HG03432 (cell line): ENCODE results near the gene TLE5.
"Not testable (repeated sequence)": the region's sequence is repeated elsewhere in the genome, so short reads cannot be mapped to it uniquely, and the experiment has no call there.

Experiments used
- ATAC-seq: cut with Tn5 transposase; IDR thresholded peaks from one replicate; pipeline ENCODE4 v1.9.1; 2021; ENCODE audit warnings: mild to moderate bottlenecking, moderate library complexity; ENCODE audit not compliant: unreplicated experiment

TLE5 gene

DNA sequence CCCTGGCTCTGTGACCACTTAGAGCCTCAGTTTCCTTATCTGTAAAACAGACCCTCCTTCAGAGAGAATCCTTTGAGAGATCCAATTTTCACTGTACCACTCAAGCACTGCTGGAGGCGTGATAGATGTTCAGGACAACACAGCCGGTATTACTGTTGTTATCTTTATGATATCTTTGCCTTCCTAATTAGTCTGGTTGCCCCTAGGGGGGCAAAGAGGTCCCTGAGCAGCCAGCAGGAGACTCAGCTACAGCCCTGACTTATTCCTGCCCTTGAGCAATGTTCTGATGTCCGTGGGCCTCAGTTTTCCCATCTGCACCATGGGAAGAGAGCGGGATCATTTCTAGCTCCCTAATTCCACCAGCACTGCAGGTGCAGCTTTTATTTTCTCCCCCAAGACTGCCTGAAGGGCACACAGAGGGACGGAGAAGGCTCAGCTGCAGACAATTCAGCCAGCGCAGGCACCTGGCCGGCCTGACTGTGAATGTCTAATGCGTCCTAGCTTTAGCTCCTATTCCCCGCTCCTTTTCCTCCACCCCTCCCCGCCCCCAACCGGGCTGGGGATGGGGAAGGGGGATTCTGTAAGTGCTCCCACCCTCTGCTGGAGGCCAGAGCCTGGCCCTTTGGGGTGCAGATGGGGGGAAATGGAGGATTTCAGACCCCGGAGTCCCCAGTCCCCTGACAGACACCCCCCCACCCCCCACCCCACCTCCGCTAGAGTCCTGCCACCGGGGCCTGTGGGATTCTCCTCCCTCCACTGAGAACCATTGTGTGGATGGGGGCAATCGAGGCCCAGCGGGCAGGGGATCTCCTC is 16.2 kb downstream of the TLE5 start:
- no peak for ATAC-seq

DNA sequence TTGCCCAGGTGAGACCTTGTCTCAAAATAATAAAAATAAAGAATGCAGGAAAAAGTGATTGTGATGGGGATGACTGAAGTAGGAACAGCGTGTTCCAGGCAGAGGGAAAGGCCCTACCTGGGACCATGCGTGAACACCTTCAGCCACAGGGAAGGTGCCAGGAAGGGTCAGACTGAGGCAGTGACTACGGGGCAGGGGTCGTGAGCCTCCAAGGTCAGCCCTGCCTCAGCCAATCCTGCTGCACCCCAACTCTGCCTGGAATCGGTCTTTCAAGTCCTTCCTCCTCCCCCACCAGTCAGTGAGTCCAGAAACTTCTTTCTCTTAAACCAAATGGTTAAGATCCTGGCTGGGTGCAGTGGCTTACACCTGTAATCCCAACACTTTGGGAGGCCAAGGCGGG is 17.1 kb downstream of the TLE5 start:
- no peak for ATAC-seq

- no peak for ATAC-seq
Observed at GRCh38 chr19:3042621-3043267, 19.6 kb downstream of the TLE5 start.

- ATAC-seq = no peak
Observed at GRCh38 chr19:3041761-3042620, 20.3 kb downstream of the TLE5 start.

- ATAC-seq = no peak
Observed at GRCh38 chr19:3041327-3041726, 21.0 kb downstream of the TLE5 start.

- no peak for ATAC-seq
Observed at GRCh38 chr19:3039641-3040077, 22.6 kb downstream of the TLE5 start.

DNA sequence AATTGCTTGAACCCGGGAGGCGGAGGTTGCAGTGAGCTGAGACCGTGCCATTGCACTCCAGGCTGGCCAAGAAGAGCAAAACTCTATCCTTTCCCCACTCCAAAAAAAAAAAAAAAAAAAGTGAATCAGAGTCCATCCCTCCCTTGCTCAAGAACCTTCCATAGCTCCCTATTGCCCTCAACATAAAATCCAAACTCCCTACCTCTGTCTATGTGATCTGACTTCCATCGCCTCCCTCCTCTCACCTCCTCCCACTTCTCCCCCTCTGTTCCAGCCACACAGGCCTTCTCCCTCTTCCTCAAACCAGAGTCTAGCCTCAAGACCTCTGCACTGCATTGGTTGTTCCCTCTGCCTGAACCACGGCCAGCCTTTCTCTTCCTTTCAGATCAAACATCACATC is 23.2 kb downstream of the TLE5 start:
- no peak for ATAC-seq

DNA sequence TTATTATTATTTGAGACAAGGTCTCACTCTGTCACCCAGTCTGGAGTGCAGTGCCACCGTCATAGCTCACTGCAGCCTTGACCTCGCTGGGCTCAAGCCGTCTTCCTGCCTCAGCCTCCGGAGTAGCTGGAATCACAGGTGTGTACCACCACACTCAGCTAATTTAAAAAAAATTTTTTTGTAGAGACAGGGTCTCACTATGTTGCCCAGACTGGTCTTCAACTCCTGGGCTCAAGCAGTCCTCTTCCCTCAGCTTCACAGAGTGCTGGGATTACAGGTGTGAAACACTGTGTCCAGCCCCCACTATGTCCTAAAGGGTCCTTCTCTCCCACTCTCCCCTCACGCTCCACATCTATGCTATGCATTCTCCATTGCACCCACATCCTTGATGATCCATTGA is 24.1 kb downstream of the TLE5 start:
- no peak for ATAC-seq

DNA sequence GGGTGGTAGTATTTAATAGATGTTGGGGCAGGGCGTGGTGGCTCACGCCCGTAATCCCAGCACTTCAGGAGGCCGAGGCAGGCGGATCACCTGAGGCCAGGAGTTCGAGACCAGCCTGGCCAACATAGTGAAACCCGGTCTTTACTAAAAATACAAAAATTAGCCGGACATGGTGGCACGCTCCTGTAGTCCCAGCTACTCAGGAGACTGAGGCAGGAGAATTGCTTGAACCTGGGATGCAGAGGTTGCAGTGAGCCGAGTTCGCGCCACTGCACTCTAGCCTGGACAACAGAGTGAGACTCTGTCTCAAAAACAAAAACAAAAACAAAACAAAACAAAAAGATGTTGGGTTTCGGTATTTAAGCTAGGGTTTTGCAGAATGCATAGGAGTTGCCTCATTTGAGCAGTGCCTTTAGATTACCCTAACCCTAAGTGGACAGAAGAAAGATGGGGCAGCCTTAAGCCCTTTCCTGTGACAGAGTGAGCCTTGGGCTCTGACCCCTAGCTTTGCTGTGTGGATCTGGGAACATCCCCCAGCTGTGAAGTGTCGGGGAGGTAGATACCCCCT is 25.2 kb downstream of the TLE5 start:
- ATAC-seq = not testable (repeated sequence)

GRCh38 chr19:3036119-3036976 is 25.9 kb downstream of the TLE5 start:
- ATAC-seq = peak; percentile 47

DNA sequence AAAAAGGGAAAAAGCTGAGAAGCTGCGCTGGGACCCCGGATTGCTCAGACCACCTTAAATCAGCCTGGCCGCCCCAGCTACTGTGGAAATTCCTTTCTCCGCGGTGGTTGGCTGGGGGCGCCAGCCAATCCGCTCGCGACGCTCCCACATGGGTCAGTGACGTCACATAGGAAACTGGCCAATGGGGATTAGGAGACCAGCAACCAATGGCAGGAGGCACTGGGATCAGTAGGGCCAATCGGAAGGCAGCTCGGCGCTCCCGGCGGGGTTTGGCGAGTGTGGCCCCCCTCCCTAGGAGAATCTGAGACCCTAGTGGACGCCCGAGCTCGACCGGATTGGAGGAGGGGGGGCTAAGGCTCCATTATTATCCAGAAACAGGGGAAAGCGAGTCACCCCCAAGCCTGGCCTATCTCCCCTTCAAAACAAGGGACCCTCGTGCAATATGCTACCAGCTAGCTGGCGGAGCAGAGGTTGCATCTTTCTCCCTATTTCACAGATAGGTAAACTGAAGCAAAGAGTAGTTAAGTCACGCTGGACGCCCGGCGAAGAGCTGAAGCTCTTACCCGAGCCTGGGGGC is 26.7 kb downstream of the TLE5 start:
- peak; percentile 83 for ATAC-seq

DNA sequence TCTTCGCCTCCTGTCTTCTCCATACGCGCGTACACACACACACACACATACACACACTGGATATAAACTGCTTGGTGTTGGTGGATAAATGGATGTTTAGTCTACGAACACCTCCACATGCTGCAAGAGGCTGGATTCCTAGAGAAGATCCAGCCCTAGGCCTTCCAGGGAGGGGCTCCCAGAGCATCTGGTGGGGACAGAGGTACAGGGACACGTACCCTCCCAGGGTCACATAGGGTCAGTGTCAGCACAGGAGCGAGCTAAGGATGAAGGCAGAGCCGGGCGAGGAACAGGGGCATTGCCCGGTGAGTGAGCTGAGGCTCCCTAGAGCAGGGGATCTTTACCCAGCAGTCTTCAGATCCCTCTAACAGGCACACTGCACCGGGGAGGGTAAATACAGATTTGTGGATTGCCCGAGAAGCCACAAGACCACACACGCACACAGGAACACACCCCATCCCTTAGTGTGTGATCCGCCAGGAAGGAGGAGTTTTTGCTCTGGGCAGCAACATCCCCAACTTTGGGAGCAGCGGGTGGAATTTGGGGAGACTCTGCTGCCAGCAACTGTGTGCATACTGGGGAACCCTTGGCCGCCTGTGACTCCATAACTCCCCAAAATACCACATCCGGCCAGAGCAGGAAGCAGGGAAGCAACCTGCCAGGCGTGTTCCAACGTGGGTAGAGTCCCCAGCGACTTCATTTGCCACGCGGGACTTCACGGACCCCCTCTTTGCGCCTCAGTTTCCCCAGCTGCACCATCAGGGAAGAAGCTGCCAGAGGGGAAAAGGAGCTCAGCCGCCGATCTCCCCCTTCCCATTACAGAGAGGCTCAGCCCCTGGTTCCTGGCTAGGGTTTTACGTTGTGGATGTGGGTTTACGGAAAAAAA is 27.4 kb downstream of the TLE5 start:
- peak; percentile 13 for ATAC-seq

DNA sequence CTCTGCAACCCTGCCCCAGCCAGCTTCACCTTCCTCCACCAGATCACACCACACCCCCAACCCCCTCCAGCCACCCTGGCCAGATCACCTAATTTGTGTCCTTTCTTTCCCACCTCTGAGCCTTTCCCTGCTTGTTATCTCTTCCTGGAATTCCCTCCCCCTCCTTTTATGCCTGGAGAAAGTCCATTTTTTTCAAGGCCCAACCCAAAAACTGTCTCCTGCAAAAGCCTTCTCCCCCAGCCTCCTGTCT is 28.0 kb downstream of the TLE5 start:
- no peak for ATAC-seq

- ATAC-seq = no peak
Observed at GRCh38 chr19:3033595-3034405, 28.5 kb downstream of the TLE5 start.

DNA sequence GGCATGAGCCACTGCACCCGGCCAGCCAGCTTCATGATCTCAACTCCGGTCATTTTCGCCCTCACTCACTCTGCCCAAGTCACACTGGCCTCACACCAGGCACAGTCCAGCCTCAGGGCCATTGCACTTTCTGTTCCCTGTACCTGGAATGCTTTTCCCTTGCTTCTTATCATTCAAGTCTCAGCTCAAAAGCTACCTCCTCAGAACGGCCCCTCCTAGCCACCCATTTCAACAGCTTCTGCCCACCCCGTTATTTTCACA is 30.8 kb downstream of the TLE5 start:
- no peak for ATAC-seq

GRCh38 chr19:3029065-3029923 is 33.0 kb downstream of the TLE5 start, which contains the start of gene TLE2:
TSS of gene TLE2 (minus strand) at chr19:3029280. CDS start at chr19:3028904, 376 bp downstream.
- ATAC-seq = no peak

DNA sequence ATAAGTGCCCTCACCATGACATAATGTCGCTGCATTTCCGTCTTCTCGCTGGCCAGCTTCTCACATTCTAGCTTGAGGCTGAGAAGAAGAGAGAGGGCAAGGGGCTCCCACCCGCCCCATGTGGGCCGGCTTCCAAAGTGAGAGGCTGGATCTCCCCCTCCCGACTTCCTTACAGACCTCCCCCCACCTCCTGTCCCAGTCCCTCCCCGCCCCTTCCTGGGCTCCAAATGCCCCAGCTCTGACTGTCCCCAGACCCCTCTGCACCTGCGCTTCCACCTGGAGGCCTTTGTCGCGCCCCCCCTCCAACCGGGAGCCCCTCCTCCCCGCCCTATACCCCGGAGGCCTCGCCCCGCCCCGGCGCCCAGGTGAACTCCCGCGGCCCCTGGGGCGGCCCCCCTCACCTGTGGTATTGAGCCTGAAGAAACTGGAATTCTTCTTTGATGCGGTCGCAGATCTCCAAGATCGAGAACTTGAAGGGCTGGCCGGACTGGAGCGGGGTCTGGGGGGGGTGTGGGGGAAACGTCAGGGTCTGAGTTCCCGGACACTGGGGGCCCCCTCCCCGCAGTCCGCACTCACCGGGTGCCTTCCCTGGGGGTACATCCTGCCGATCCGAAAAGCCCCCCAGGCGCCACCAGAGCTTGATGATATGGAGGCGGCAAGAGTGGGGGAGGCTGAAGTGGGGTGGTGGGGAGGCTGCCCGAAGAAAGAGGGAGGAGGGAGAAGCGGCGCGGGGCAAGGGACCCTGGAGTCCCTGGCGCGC is 33.8 kb downstream of the TLE5 start:
- no peak for ATAC-seq
